A549 (cell line): ENCODE measurements around the gene PDSS2.

Experiments
- CTCF ChIP-seq: fragments of >200 bp; sonication (Bioruptor Twin); formaldehyde crosslinking; IDR thresholded peaks from 3 replicates; pipeline ENCODE4 v1.5.1; 2016
- POLR2A ChIP-seq: IDR thresholded peaks from 2 replicates; pipeline ENCODE4 v1.6.1; 2012; ENCODE audit warnings: mild to moderate bottlenecking, low read length
- RAD21 ChIP-seq, 2 experiments: fragments of >200 bp in 1 of 2; sonication (Bioruptor Twin) in 1 of 2; formaldehyde crosslinking in 1 of 2; IDR thresholded peaks in 1 of 2; conservative IDR thresholded peaks in 1 of 2; 2 replicates in 1 of 2; 3 replicates in 1 of 2; pipeline ENCODE4 v1.6.1; 2012 to 2018; ENCODE audit warnings: inconsistent platforms in 1 of 2

GRCh38 chr6:107215334-107215733 is 244.0 kb downstream of the PDSS2 start:
- TF ChIP-seq CTCF (no peak), RAD21 (conservative IDR thresholded peaks at IDR 0.05 in 1 of 2, IDR thresholded peaks at IDR 0.05 in 1 of 2) (no peak), POLR2A (no peak)
